Stimulated activated CD4-positive, alpha-beta T cell treated with anti-CD3 and anti-CD28 coated beads, Interleukin-15, amount 100 ng/mL, for 48 hours (primary cell): ENCODE data around the gene PRM3.

Experiments used
- DNase-seq, 2 donors: peaks; one replicate each; pipeline ENCODE4 v3.0.0-alpha.2; 2020; ENCODE audit warnings: low read depth in 2 of 2

Gene PRM3, protein sequence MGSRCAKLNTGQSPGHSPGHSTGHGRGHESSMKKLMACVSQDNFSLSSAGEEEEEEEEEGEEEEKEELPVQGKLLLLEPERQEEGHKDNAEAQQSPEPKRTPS

DNA sequence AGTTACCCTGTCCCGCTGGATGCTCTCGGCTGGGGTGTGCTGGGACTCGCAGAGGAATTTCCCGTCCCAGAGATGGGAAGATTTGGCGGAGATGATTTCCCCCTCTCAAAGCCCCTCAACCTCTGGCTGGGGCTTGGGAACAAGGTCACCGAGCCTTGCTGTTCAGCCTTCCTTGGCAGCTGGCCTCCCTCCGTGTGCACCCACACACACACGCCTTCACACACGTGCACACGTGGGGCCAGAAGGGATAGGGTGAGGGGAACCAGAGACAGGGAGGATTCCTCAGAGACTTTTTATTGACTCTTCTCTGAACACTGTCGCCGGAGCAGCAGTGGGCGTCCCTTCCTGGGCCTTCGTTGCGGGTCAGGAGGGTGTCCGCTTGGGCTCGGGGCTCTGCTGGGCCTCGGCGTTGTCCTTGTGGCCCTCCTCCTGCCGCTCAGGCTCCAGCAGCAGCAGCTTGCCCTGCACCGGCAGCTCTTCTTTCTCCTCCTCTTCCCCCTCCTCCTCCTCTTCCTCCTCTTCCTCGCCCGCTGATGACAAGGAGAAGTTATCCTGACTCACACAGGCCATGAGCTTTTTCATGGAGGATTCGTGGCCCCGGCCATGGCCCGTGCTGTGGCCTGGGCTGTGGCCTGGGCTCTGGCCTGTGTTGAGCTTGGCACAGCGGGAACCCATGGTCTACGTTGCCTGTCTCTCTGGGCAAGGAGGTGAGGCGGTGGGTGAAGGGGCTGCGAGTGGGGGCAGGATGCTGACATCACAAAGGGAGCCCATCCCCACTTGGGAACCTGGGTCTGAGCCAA, at the start of gene PRM3:
Gene PRM3 (minus strand): TSS at position 709 of the 800 bp plus-strand sequence. CDS start 34 bp downstream, at position 675.
- DNase-seq: no peak

DNA sequence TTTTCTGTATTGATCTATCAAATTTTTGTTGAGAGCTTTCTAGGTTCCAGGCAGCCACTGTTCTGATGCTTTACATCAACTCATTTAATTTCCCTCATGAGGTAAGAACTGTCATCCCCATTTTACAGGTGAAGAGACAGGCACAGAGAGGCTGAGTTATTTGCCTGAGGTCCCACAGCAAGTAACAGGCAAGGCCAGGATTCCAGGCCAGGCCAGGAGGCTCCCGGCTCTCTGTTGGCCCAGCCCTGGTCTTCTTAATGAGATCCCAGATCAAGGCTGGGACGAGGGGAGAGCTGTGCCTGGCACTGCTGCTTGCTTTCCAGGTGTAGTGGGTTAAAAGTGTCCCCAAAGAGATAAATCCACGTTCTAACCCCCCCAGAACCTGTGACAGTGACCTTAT, 49.4 kb upstream of the PRM3 start:
- no peak for DNase-seq

DNA sequence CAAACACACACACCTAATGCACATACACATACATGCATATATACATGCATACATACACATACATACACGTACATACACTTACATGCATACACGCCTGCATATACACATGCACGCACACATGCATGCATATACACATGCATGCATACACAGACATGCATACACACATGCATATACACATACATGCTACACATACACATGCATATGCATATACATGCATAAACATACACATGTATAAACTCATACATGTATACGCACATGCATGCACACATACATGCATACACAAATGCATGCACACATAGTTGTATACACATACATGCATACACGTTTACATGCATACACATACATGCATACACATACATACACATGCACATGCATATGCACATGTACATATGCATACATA, 48.2 kb upstream of the PRM3 start:
- no peak for DNase-seq

DNA sequence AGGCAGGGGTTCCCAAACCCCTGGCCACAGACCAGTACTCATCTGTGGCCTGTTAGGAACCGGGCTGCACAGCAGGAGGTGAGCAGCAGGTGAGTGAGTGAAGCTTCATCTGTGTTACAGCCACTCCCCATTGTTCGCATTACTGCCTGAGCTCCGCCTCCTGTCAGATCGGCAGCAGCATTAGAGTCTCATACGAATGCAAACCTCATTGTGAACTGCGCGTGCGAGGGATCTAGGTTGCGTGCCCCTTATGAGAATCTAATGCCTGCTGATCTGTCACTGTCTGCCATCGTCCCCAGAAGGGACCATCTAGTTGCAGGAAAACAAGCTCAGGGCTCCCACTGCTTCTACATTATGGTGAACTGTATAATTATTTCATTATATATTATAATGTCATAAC, 46.7 kb upstream of the PRM3 start:
- DNase-seq: no peak

DNA sequence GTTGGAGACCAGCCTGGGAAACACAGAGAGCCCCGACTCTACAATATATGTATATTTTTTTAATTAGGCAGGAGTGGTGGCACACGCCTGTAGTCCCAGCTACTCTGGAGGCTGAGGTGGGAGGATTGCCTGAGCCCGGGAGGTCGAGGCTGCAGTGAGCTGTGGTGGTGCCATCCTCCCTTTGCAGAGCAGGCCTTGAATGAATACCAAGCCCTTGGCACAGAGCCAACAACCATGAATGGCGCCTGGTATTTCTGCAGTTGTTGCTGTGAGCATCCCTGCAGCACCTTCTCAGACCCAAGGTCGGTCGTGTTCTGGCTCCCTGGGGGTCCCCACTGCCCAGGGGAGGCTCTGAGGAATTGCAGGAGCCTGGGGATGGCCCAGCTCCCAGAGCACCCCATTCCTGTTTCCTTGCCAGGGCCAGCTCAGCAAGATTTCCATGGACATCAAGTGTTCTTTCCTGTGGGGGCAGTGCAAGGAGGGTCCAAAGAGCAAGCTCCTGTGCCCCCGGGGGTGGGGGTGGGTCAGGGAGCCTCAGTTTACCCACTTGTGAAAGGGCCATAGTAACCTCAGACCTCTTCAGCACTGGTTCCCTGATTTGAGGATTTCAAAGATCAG, 46.2 kb upstream of the PRM3 start:
- DNase-seq: no peak

DNA sequence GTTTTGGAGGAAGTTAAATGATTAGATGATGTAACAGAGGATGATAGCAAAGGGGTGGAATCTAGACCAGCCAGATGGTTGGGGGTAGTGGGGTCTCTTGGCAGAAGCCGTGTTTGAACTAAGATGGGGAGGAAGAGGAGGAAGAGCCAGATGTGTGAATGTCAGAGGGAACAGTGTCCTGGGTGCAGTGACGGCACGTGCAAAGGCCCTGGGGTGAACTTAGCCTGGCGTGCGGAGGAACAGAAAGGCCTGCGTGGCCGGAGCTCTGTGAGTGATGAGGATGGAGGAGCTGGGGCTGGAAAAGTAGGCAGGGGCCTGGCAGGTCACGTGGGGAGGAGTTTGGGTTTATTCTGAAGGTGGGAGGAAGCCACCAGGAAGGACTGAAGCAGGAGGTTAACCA, 45.4 kb upstream of the PRM3 start:
- no peak for DNase-seq

DNA sequence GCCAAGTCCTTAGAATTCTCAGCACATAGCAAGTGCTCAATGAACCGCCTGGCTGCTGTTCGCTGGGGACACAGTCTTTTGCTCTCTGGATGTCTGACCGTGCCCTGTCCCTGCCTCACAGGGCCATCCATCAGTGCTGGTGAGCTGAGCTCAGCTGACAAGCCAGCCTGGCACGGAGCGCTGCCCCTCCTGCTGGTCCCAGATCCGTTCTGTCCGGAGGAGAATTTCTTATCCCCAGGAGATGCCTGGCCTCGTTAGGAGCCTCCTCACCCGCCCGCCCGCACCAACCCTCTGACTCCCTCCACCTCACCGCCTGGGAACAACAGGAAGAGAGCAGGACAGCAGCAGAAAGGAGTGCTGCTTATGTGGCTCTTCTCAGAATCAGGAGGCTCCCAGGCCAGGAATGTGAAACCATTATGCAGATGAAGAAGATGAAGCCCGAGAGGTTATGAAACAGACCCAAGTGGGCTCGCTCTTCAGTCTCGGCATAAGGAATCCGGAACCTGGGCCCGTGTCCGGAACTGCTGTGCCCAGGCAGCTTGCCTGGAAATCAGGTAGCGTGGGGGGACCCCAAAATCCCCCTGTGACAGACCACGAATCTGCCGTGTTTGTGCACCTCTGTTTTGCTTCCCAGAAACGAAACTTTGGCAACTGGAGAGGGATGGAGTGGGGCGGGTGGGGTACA, 43.0 kb upstream of the PRM3 start:
- no peak for DNase-seq

DNA sequence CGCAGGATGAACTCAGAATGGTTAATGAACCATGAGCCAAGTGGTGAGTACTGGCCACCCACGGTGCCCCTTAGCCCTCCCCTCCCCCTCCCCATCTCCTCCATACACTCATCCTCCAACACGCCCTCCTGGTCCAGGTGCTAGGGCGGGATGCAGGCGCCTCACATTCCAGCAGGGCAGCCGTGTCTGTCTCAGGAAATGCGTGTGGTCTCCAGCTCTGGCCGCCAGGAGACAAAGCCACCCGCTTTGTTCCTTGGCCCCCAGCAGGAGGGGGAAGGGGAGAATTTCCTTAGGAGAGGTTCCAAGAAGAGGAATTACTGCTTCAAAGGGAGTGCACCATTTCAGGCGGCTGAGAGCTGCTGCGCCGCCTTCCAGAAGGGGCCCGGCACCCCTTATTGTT, 42.1 kb upstream of the PRM3 start:
- no peak for DNase-seq

DNA sequence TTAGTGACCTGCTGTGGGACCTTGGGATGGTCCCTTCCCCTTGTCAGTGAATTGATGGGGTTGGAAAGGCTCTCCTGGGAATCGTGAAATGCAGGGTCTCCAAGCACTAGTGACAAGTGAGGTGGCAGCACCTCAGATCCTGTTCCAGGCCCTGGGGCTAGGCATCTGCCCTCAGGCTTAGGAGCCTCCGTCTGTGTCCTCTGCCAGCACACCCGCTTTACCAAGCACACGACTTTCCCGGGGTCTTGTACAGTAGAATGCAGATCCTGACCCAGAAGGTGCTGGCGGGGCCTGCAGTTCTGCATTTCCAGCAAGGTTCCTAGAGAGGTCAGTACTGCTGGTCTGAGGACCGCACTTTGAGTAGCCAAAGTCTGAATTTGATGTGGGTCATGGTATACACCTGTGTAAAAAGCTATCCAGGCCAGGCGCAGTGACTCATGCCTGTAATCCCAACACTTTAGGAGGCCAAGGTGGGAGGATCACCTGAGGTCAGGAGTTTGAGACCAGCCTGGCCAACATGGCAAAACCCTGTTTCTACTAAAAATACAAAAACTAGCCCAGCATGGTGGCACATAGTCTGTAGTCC, 41.0 kb upstream of the PRM3 start:
- no peak for DNase-seq

DNA sequence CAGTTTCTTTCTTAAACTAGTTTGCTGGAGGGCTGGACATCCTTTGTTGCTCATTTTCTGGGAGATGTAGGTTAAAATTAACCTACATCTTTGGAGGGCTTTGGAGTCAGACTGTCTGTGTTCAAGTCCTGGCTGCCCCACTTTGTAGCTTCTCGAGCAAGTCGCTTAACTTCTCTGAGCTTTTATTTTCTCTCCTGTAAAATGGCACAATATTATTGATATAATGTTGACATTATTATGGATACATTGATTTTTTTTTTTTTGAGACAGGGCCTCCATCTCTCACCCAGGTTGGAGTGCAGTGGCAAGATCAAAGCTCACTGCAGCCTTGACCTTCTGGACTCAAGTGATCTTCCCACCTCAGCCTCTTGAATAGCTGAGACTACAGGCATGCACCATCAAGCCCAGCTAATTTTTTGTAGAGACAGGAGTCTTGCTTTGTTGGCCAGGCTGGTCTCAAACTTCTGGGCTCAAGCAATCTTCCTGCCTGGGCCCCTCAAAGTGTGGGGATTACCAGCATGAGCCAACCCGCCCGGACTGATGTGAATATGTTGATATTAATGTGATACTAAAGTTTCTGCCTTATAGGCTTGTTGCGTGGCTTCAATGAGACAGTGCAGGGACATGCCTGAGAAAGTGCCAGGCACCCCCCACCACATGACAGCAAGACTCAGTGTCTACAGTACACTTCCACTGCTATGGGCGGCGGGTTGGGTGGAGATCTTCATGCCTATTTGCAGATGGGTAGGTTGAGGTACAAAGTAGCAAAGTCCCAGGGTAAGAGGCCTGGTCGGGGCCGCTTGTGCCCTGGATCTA, 40.3 kb upstream of the PRM3 start:
- DNase-seq: no peak

DNA sequence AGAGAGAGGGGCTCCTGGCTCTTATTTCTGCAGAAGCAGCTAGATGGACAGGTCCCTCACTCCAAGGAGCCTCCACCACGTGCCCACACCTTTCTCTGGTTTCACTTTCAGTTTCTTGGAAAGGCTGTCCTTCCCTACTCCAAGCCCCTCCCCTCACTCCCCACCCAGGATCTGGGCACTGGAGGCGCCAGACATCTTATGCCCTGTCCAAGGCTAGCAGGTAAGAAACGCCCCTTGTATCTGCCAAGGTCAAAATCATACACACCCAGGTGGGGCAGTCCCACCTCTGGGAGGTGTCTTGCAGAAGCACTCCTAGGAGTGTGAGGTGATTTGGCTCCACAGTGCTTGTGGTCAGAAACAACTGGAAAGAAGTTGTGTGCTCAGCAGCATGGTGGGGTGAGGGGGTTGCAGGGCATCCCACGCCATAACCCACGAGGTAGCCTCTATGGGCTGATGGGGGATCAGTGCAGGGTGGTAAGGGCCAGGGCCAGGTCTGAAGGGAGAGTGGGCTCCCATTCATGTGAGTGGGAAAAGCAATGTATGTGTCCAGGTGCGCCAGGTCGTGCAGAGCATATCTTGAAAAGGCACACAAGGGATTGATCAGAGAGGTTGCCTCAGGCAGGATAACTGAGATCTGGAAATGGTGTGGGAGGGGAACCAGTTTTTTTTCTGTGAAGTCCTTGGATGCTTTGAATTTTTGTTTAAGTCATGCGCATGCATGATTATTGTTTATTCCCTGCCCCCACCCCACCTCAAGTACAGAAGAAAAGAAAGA, 39.5 kb upstream of the PRM3 start:
- no peak for DNase-seq

DNA sequence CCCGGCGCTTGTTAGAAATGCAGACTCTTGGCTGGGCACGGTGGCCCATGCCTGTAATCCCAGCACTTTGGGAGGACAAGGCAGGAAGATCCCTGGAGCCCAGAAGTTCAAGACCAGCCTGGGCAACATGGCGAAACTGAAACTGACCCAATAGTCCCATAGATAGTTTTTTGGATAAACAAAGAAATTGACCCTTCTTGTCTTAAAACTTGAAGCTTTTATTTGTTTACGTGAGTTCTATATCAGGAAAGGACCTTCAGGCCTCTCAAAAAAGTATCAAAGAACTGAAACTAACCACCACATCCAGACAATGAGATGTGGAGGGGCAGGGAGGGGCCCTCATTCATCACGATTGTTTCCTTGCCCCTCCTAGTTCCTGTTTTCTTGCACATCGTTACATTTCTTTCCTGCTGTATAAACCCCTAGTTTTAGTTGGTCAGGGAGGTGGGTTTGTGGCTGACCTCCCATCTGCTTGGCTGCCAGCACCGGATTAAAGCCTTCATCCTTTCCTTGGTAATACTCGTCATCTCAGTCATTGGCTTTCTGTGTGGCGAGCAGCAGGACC, 37.6 kb upstream of the PRM3 start:
- DNase-seq: no peak

DNA sequence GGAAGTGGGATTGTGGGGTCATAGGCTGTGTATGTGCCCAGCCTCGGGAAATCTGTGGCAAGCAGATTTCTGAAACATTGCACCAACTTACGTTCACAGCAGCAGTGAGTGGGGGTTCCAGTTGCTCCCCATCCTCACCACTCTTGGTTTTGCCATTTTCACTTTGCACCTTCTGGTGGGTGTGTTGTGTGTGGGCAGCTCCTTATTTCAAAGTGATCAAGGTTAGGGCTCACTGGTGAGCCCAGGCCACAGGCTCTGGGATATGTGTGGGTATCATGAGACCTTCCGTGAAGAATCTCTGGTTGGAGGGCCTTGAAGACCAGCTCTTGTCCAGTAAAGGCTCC, 37.2 kb upstream of the PRM3 start:
- no peak for DNase-seq

DNA sequence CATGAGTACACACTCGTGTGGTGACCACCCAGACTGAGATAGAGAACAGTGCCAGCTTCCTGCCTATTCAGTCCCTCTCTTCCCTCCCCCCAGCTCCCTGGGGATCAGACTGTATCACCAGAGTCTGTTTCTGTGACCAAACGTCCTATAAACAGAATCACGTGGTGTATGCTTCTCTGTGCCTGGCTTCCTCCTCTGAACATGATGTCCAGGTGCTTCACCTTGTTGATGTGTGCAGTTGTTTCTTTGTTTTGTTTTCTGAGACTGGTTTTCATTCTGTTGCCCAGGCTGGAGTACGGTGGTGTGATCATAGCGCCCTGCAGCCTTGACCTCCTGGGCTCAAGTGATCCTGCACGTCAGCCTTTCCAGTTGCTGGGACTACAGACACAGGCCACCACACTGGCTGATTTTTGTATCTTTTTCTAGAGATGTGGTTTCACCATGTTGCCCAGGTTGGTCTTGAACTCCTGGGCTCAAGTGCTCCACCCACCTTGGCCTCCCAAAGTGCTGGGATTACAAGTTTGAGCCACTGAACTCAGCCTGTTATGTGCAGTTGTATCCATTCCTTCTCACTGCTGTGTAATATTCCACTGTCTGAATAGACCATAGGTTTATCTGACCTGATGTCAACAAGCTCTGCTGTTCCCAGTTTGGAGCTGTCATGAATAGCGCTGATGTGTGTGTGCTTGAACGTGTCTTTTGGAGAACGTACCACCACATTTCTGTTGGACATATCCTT, 36.6 kb upstream of the PRM3 start:
- DNase-seq: no peak

DNA sequence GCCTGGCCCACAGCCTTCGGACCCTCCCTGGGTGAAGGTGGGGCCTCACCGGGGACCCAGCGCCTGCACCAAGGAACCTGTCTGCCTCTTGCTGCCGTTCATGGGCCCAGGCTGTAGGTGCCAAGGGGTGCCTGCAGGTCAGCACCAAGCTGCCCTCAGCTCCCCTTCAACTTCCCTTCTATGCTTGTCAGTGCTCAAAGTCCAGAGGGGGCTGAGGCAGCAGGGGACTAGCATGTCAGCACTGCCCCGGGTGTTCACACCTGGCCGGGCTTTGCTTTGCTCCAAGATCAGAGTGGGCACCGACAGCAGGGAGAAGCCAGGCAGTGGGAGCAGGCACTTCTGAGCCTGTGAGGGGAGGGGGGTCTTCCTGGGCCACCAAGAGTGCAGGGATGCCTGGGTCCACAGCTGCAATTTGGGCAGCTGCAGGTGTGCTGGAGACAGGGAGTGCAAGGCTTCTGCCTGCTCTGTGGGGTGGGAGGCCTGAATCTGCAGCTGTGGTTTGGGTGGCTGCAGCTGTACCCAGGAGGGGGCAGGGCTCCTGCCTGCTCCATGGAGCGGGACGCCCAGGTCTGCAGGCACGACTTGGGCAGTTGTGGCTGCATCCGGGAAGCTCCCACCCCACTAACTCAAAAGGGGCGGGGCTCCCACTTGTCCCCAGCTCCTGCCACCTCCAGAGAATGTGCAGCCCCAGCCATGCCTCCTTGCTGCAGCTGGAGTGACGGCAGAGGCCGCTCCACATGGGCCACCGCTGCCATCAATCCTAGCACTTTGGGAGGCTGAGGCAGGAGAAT, 35.3 kb upstream of the PRM3 start:
- no peak for DNase-seq

DNA sequence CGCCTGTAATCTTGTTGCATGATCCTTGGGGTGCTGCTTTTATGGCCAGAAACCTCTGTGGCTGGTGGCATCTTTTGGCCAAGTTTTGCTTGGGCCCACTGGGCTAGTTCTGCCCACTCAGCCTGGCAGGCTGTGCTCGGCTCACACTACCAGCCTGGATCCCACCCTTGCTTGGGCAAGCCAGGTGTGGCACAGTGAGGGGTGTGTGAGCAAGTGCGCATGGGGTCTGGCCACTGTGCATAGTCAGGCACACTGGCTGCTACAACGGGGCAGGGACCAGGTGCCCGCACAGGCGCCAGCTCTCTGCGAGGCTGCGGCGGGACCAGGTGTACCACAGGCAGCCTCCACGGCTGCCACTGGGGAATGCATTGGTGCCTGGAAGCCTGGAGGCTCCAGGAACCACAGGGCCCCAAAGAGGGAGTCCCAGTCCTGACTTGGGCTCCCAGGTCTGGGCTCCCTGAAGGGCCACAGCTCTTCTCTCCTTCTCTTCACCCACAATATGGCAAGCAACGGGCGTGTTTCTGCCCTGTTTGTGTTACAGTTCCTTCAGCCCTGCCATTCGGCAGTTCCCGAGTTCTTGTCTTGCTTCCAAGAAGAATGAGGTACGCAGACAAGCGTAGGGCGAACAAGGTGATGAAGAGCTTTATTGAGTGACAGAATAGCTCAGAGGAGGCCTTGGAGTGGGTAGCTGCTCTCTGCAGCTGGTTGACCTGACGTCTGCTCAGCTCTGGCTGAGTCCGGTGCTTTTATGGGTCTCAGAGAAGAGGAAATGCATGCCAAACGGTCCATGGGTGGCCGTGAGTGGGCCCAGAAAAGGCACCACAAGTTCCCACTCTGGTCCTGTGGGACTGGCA, 34.4 kb upstream of the PRM3 start:
- DNase-seq: no peak

DNA sequence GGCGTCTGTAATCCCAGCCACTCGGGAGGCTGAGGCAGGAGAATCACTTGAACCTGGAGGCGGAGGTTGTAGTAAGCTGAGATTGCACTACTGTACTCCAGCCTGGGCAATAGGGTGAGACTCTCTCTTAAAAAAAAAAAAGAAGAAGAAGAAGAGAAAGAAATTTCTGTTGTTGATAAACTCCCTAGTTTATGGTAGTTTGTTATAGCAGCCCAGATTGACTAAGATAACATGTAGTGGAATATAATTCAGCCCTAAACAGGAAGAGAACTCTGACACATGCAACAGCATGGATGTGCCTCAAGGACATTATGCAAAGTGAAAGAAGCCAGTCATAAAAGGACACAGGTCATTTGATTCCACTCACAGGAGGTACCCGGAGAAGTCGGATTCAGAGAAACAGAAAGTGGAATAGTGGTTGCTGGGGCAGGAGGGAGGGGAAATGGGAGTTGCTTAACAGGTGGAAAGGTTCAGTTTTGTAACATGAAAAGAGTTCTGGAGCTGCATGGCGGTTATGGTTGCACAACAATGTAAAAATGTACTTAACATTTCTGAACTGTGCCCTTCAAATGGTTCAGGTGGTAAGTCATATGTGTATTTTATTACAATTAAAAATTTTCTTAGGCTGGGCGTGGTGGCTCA, 33.7 kb upstream of the PRM3 start:
- no peak for DNase-seq

DNA sequence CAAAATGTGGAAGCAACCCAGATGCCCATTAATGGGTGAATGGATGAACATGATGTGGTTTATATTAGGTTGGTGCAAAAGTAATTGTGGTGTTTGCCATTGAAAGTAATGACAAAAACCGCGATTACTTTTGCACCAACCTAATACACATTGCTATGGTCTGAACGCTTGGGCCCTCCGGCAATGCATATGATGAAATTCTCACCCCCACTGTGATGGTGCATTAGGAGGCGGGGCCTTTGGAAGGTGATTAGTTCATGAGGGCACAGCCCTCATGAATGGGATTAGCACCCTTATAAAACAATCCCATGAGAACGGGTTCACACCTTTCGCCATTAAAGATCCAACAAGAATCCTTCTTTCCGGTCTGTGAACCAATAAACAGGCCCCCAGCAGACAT, 33.0 kb upstream of the PRM3 start:
- no peak for DNase-seq
